HEK293 (cell line): ENCODE results near the gene VPREB1.

Experiments
- CTCF ChIA-PET: fragments of 350-600 bp; formaldehyde crosslinking; extraction: SDS; loops from one replicate; lab custom pipeline; 2021; ENCODE audit warnings: antibody characterized with exemption; lab: Yijun Ruan, JAX
- POLR2A ChIA-PET: fragments of 300-600 bp; formaldehyde crosslinking; extraction: SDS; loops from one replicate; lab custom pipeline; 2020; ENCODE audit warnings: antibody characterized with exemption, inconsistent platforms; lab: Yijun Ruan, JAX
- H3K27ac ChIP-seq: fragments of 200-500 bp; sonication (Bioruptor generic); 2 replicates; pipeline ENCODE4 v1.5.1; 2014; ENCODE audit warnings: low read depth, low read length, control low read depth, inconsistent platforms; ENCODE audit errors: extremely low read depth
- H3K36me3 ChIP-seq, 2 experiments: fragments of 200-500 bp in 1 of 2; sonication (Bioruptor generic) in 1 of 2; 1 replicate in 1 of 2; 2 replicates in 1 of 2; pipeline ENCODE4 v1.5.1; 2014 to 2017; ENCODE audit warnings: inconsistent platforms in 2 of 2, low read length in 2 of 2; ENCODE audit not compliant: control insufficient read depth in 2 of 2, insufficient read depth in 1 of 2
- H3K4me1 ChIP-seq: fragments of 200-500 bp; sonication (Bioruptor generic); 2 replicates; pipeline ENCODE4 v1.5.1; 2014; ENCODE audit warnings: mild to moderate bottlenecking, low read length, inconsistent platforms; ENCODE audit not compliant: control insufficient read depth, insufficient read depth
- H3K4me3 ChIP-seq: 2 replicates; pipeline ENCODE4 v1.5.1; 2011; ENCODE audit warnings: low read depth, mild to moderate bottlenecking, control low read depth, low read length, moderate library complexity
- H3K9me3 ChIP-seq: fragments of 200-500 bp; sonication (Bioruptor generic); 2 replicates; pipeline ENCODE4 v1.5.1; 2014; ENCODE audit warnings: low read depth, low read length, inconsistent platforms; ENCODE audit not compliant: control insufficient read depth, insufficient read depth
- ELK4 ChIP-seq: IDR thresholded peaks from 2 replicates; pipeline ENCODE4 v1.6.1; 2011; ENCODE audit warnings: mild to moderate bottlenecking, low read depth, low read length, borderline replicate concordance
- HOXD13 ChIP-seq: sonication (generic); formaldehyde crosslinking; IDR thresholded peaks from 2 replicates; pipeline ENCODE4 v1.8.0; 2022; ENCODE audit warnings: missing genetic modification reagents, borderline replicate concordance
- MZF1 ChIP-seq: fragments of 450-650 bp; formaldehyde crosslinking; IDR thresholded peaks from 2 replicates; pipeline ENCODE4 v1.5.1; 2017; ENCODE audit warnings: missing biosample characterization, missing genetic modification characterization, borderline replicate concordance
- OVOL3 ChIP-seq: fragments of 450-650 bp; formaldehyde crosslinking; IDR thresholded peaks from 2 replicates; pipeline ENCODE4 v1.5.1; 2016; ENCODE audit warnings: missing biosample characterization, missing genetic modification characterization
- RBAK ChIP-seq: fragments of 450-650 bp; formaldehyde crosslinking; IDR thresholded peaks from 2 replicates; pipeline ENCODE4 v1.5.1; 2016; ENCODE audit warnings: missing biosample characterization, missing genetic modification characterization
- SCRT2 ChIP-seq: fragments of 450-650 bp; formaldehyde crosslinking; IDR thresholded peaks from 2 replicates; pipeline ENCODE4 v1.5.1; 2016; ENCODE audit warnings: missing biosample characterization, missing genetic modification characterization
- SP2 ChIP-seq: fragments of 450-650 bp; formaldehyde crosslinking; IDR thresholded peaks from 2 replicates; pipeline ENCODE4 v1.5.1; 2016; ENCODE audit warnings: missing biosample characterization, missing genetic modification characterization
- ZBTB20 ChIP-seq: fragments of 450-650 bp; formaldehyde crosslinking; IDR thresholded peaks from 2 replicates; pipeline ENCODE4 v1.5.1; 2016; ENCODE audit warnings: missing biosample characterization, missing genetic modification characterization
- ZBTB7A ChIP-seq: fragments of 450-650 bp; formaldehyde crosslinking; IDR thresholded peaks from 2 replicates; pipeline ENCODE4 v1.5.1; 2016; ENCODE audit warnings: low read depth, missing biosample characterization, missing genetic modification characterization
- ZFP41 ChIP-seq: fragments of 450-650 bp; formaldehyde crosslinking; IDR thresholded peaks from 2 replicates; pipeline ENCODE4 v1.5.1; 2016; ENCODE audit warnings: missing biosample characterization, missing genetic modification characterization, borderline replicate concordance
- ZIC2 ChIP-seq: fragments of 450-650 bp; formaldehyde crosslinking; IDR thresholded peaks from 2 replicates; pipeline ENCODE4 v1.5.1; 2016; ENCODE audit warnings: missing biosample characterization, missing genetic modification characterization
- ZNF10 ChIP-seq: fragments of 450-650 bp; formaldehyde crosslinking; IDR thresholded peaks from 2 replicates; pipeline ENCODE4 v1.5.1; 2017; ENCODE audit warnings: missing biosample characterization, missing genetic modification characterization
- ZNF112 ChIP-seq: fragments of 450-650 bp; formaldehyde crosslinking; IDR thresholded peaks from 2 replicates; pipeline ENCODE4 v1.5.0; 2017; ENCODE audit warnings: missing biosample characterization, missing genetic modification characterization
- ZNF132 ChIP-seq: fragments of 450-650 bp; formaldehyde crosslinking; IDR thresholded peaks from 2 replicates; pipeline ENCODE4 v1.5.1; 2017; ENCODE audit warnings: missing biosample characterization, missing genetic modification characterization, borderline replicate concordance
- ZNF133 ChIP-seq: fragments of 450-650 bp; formaldehyde crosslinking; IDR thresholded peaks from 2 replicates; pipeline ENCODE4 v1.5.1; 2016; ENCODE audit warnings: missing biosample characterization, missing genetic modification characterization
- ZNF23 ChIP-seq: fragments of 450-650 bp; formaldehyde crosslinking; IDR thresholded peaks from 2 replicates; pipeline ENCODE4 v1.5.1; 2016; ENCODE audit warnings: missing biosample characterization, missing genetic modification characterization, borderline replicate concordance
- ZNF423 ChIP-seq: fragments of 450-650 bp; formaldehyde crosslinking; IDR thresholded peaks from 2 replicates; pipeline ENCODE4 v1.5.1; 2016; ENCODE audit warnings: missing biosample characterization, missing genetic modification characterization
- ZNF426 ChIP-seq: fragments of 450-650 bp; formaldehyde crosslinking; IDR thresholded peaks from 2 replicates; pipeline ENCODE4 v1.5.1; 2017; ENCODE audit warnings: missing biosample characterization, missing genetic modification characterization, mild to moderate bottlenecking, inconsistent platforms, moderate library complexity
- ZNF571 ChIP-seq: fragments of 450-650 bp; formaldehyde crosslinking; IDR thresholded peaks from 2 replicates; pipeline ENCODE4 v1.5.0; 2017; ENCODE audit warnings: missing biosample characterization, missing genetic modification characterization
- ZNF660 ChIP-seq: fragments of 450-650 bp; IDR thresholded peaks from 2 replicates; pipeline ENCODE4 v1.5.1; 2018; ENCODE audit warnings: missing biosample characterization, mild to moderate bottlenecking, missing genetic modification characterization
- ZNF76 ChIP-seq: fragments of 450-650 bp; formaldehyde crosslinking; IDR thresholded peaks from 2 replicates; pipeline ENCODE4; 2016; ENCODE audit warnings: low read depth, missing biosample characterization, missing genetic modification characterization, borderline replicate concordance
- ZNF785 ChIP-seq: fragments of 450-650 bp; formaldehyde crosslinking; IDR thresholded peaks from 2 replicates; pipeline ENCODE4 v1.5.1; 2016; ENCODE audit warnings: missing biosample characterization, missing genetic modification characterization
- ZNF792 ChIP-seq: fragments of 450-650 bp; formaldehyde crosslinking; IDR thresholded peaks from 2 replicates; pipeline ENCODE4 v1.5.1; 2016; ENCODE audit warnings: missing biosample characterization, missing genetic modification characterization
- TF ChIP-seq, protein P1 (sequence below): fragments of 450-650 bp; formaldehyde crosslinking; IDR thresholded peaks from 2 replicates; pipeline ENCODE4 v1.5.1; 2016; ENCODE audit warnings: missing biosample characterization, missing genetic modification characterization, low read depth
- TF ChIP-seq, protein P2 (sequence below): fragments of 450-650 bp; formaldehyde crosslinking; IDR thresholded peaks from 2 replicates; pipeline ENCODE4 v1.5.1; 2016; ENCODE audit warnings: missing biosample characterization, missing genetic modification characterization
- TF ChIP-seq, protein P3 (sequence below): fragments of 450-650 bp; formaldehyde crosslinking; IDR thresholded peaks from 2 replicates; pipeline ENCODE4 v1.5.1; 2016; ENCODE audit warnings: missing biosample characterization, missing genetic modification characterization

VPREB1 gene

GRCh38 chr22:22196833-22197477, 47.6 kb upstream of the VPREB1 start:
- Histone ChIP-seq H3K27ac (no peak overlapping the region), H3K9me3 (no peaks in the 10 kb centered on the region), H3K36me3 (no peaks in the 10 kb centered on the region), H3K4me3 (no peak overlapping the region), H3K4me1 (no peaks in the 10 kb centered on the region)
- ChIA-PET POLR2A (no interaction called here), CTCF (interaction anchor here (0.6 to 3.6 kb wide), 24 partner anchors 9 to 939 kb away, joined by 3 to 76 read pairs (median 4); no protein-coding TSS in a partner anchor)
- TF ChIP-seq, protein P1, sequence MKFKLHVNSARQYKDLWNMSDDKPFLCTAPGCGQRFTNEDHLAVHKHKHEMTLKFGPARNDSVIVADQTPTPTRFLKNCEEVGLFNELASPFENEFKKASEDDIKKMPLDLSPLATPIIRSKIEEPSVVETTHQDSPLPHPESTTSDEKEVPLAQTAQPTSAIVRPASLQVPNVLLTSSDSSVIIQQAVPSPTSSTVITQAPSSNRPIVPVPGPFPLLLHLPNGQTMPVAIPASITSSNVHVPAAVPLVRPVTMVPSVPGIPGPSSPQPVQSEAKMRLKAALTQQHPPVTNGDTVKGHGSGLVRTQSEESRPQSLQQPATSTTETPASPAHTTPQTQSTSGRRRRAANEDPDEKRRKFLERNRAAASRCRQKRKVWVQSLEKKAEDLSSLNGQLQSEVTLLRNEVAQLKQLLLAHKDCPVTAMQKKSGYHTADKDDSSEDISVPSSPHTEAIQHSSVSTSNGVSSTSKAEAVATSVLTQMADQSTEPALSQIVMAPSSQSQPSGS (tag by site-specific recombination) = no peak
- TF ChIP-seq ZBTB7A (tag by site-specific recombination) (no peak), ZNF571 (tag by site-specific recombination) (no peak), ZNF10 (tag by site-specific recombination) (no peak), ZNF132 (no peak), ZBTB20 (tag by site-specific recombination) (no peak)
- TF ChIP-seq, protein P2, sequence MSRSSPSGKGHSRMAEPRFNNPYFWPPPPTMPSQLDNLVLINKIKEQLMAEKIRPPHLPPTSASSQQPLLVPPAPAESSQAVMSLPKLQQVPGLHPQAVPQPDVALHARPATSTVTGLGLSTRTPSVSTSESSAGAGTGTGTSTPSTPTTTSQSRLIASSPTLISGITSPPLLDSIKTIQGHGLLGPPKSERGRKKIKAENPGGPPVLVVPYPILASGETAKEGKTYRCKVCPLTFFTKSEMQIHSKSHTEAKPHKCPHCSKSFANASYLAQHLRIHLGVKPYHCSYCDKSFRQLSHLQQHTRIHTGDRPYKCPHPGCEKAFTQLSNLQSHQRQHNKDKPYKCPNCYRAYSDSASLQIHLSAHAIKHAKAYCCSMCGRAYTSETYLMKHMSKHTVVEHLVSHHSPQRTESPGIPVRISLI = no peak

DNA sequence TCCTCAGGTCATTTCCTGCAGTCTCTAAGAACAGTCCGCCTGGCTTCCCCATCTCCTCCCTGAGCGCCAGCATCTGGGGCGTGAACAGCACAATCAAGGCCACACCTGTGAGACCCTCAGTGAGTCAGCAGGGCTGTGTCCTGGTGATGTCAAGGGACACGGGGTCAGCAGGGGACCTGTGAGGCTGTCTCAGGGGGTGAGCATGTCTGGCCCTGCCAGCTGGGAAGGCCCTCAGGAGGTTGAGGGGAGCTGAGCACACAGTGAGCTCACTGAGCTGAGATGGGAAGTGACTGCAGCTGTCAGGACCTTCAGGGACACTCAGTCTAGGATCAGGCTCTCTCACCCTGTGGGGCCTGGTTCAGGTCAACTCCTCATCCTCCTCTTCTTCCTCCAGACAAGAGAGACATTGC, 46.6 kb upstream of the VPREB1 start:
- TF ChIP-seq ZIC2 (tag by site-specific recombination) (peak; percentile 43), ZNF133 (tag by site-specific recombination) (no peak)
- Histone ChIP-seq H3K4me3 (no peak overlapping the region), H3K9me3 (no peaks in the 10 kb centered on the region), H3K36me3 (no peaks in the 10 kb centered on the region), H3K4me1 (no peaks in the 10 kb centered on the region), H3K27ac (no peak overlapping the region)
- CTCF ChIA-PET = interaction anchor here (0.7 to 3.6 kb wide), 12 partner anchors 8 to 380 kb away, joined by 3 to 76 read pairs (median 4); no protein-coding TSS in a partner anchor
- POLR2A ChIA-PET = no interaction called here

DNA sequence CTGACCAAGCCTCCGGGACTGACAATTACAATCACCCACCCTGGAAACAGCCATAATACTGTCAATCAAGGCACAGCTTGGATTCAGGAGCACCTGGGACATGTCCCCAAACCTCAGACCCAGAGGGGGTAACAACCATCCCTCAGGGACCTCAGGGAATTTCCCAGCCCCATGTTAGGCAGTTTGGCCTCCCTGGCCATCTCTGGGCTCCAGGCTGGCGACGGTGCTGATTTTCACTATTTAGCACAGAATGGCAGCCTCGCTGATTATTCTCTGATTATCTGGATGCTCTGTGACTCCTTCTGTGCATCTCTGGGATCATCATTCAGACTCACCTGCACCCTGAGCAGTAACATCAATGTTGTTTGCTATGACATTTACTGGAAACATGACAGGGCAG, 45.8 kb upstream of the VPREB1 start:
- Histone ChIP-seq H3K36me3 (no peaks in the 10 kb centered on the region), H3K4me1 (no peaks in the 10 kb centered on the region), H3K27ac (no peak overlapping the region), H3K4me3 (no peak overlapping the region), H3K9me3 (no peaks in the 10 kb centered on the region)
- TF ChIP-seq ZNF23 = no peak
- no peak for TF ChIP-seq ZFP41 (tag by site-specific recombination)
- TF ChIP-seq HOXD13 = no peak
- no peak for TF ChIP-seq RBAK (tag by site-specific recombination)
- TF ChIP-seq SP2 = no peak
- TF ChIP-seq ZNF112 (tag by site-specific recombination) = no peak
- no peak for TF ChIP-seq ZNF423
- TF ChIP-seq, protein P3, sequence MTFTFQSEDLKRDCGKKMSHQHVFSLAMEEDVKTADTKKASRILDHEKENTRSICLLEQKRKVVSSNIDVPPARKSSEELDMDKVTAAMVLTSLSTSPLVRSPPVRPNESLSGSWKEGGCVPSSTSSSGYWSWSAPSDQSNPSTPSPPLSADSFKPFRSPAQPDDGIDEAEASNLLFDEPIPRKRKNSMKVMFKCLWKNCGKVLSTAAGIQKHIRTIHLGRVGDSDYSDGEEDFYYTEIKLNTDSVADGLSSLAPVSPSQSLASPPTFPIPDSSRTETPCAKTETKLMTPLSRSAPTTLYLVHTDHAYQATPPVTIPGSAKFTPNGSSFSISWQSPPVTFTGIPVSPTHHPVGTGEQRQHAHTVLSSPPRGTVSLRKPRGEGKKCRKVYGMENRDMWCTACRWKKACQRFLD (tag by site-specific recombination) = no peak
- TF ChIP-seq SCRT2 = no peak
- no peak for TF ChIP-seq ELK4
- no peak for TF ChIP-seq MZF1 (tag by site-specific recombination)
- no peak for TF ChIP-seq ZNF792 (tag by site-specific recombination)
- TF ChIP-seq ZNF660 = no peak
- no peak for TF ChIP-seq ZNF426
- no peak for TF ChIP-seq OVOL3 (tag by site-specific recombination)
- no peak for TF ChIP-seq ZNF785
- no peak for TF ChIP-seq ZNF76
- POLR2A ChIA-PET = no interaction called here
- CTCF ChIA-PET = interaction anchor here (0.7 to 1.6 kb wide), 4 partner anchors 9 to 795 kb away, joined by 3 to 7 read pairs (median 5); no protein-coding TSS in a partner anchor
